OCI-LY1 (cell line): Measurements from ENCODE around the gene TTLL11.
"Not testable (repeated sequence)": the region's sequence is repeated elsewhere in the genome, so short reads cannot be mapped to it uniquely, and the experiment has no call there.

Experiments used
- H2AFZ ChIP-seq: fragments of 200-600 bp; sonication (generic), shearing (Covaris generic); 2 replicates; pipeline ENCODE4 v1.6.0; 2014; ENCODE audit warnings: antibody characterized with exemption, mild to moderate bottlenecking, low read length
- H3F3A ChIP-seq: fragments of 200-600 bp; sonication (generic), shearing (Covaris generic); 2 replicates; pipeline ENCODE4 v1.6.0; 2014; ENCODE audit warnings: mild to moderate bottlenecking, antibody characterized with exemption, low read length, moderate library complexity; ENCODE audit not compliant: insufficient read depth
- H3K27ac ChIP-seq: fragments of 200-600 bp; sonication (generic); 2 replicates; pipeline ENCODE4 v1.5.1; 2014; ENCODE audit warnings: low read length, mixed run types, mild to moderate bottlenecking, low read depth; ENCODE audit not compliant: poor library complexity, severe bottlenecking
- H3K27me3 ChIP-seq: fragments of 200-600 bp; sonication (generic); 2 replicates; pipeline ENCODE4 v1.6.0; 2014; ENCODE audit warnings: antibody characterized with exemption, mild to moderate bottlenecking, low read length, moderate library complexity; ENCODE audit not compliant: insufficient read depth
- H3K36me3 ChIP-seq: fragments of 200-600 bp; sonication (generic); 2 replicates; pipeline ENCODE4 v1.6.1; 2014; ENCODE audit warnings: mild to moderate bottlenecking, antibody characterized with exemption, low read length, moderate library complexity, mixed read lengths; ENCODE audit not compliant: insufficient read depth
- H3K4me1 ChIP-seq: fragments of 200-600 bp; sonication (generic); 2 replicates; pipeline ENCODE4 v1.5.1; 2014; ENCODE audit warnings: mild to moderate bottlenecking, low read length, moderate library complexity; ENCODE audit not compliant: insufficient read depth, severe bottlenecking
- H3K4me2 ChIP-seq: fragments of 200-600 bp; sonication (generic), shearing (Covaris generic); 2 replicates; pipeline ENCODE4 v1.6.1; 2014; ENCODE audit warnings: low read length
- H3K4me3 ChIP-seq: fragments of 200-600 bp; sonication (generic); 2 replicates; pipeline ENCODE4 v1.5.1; 2014; ENCODE audit warnings: low read length, low read depth, mild to moderate bottlenecking, mixed read lengths; ENCODE audit not compliant: poor library complexity, severe bottlenecking
- H3K79me2 ChIP-seq: fragments of 200-600 bp; shearing (Covaris generic); 2 replicates; pipeline ENCODE4 v1.6.1; 2016; ENCODE audit warnings: mixed run types, low read length, mixed read lengths; ENCODE audit not compliant: insufficient read depth
- H3K9ac ChIP-seq: fragments of 200-600 bp; sonication (generic), shearing (Covaris generic); 2 replicates; pipeline ENCODE4 v1.6.1; 2014; ENCODE audit warnings: mild to moderate bottlenecking, low read length, mixed read lengths
- H3K9me2 ChIP-seq: fragments of 200-600 bp; sonication (generic), shearing (Covaris generic); 2 replicates; pipeline ENCODE4 v1.6.1; 2014; ENCODE audit warnings: low read depth, mild to moderate bottlenecking, low read length, mixed read lengths
- H3K9me3 ChIP-seq: fragments of 200-600 bp; shearing (Covaris generic); 2 replicates; pipeline ENCODE4 v1.6.1; 2014; ENCODE audit warnings: low read length, mixed read lengths
- H4K20me1 ChIP-seq: fragments of 200-600 bp; sonication (generic), shearing (Covaris generic); 2 replicates; pipeline ENCODE4 v1.6.0; 2016; ENCODE audit warnings: mild to moderate bottlenecking, low read length; ENCODE audit not compliant: insufficient read depth
- CTCF ChIP-seq: fragments of 200-600 bp; sonication (generic), shearing (Covaris generic); IDR thresholded peaks from 2 replicates; pipeline ENCODE4 v1.5.1; 2017; ENCODE audit warnings: mild to moderate bottlenecking, antibody characterized with exemption, low read length, moderate library complexity, mixed read lengths
- EZH2 ChIP-seq: fragments of 200-600 bp; sonication (generic), shearing (Covaris generic); IDR thresholded peaks from 2 replicates; pipeline ENCODE4 v1.8.0; 2017; ENCODE audit warnings: borderline replicate concordance, mixed run types, mild to moderate bottlenecking, antibody characterized with exemption, low read length, moderate library complexity, mixed read lengths

Gene TTLL11

GRCh38 chr9:122118343-122119165, 25.4 kb upstream of the TTLL11 start:
- Histone ChIP-seq H3K27ac (no peak overlapping the region), H3K4me1 (no peaks in the 10 kb centered on the region), H3K9ac (no peak overlapping the region), H3K36me3 (no peaks in the 10 kb centered on the region; the same call in 1 of the 2 replicates), H3K79me2 (no peaks in the 10 kb centered on the region), H2AFZ (no peak overlapping the region), H3K27me3 (peaks cover 9% of the 10 kb centered on the region; the same call in 1 of the 2 replicates), H3K9me2 (no peaks in the 10 kb centered on the region), H3K4me3 (no peak overlapping the region), H3F3A (no peaks in the 10 kb centered on the region), H3K4me2 (no peak overlapping the region), H4K20me1 (no peaks in the 10 kb centered on the region), H3K9me3 (no peaks in the 10 kb centered on the region)
- TF ChIP-seq EZH2 (no peak), CTCF (no peak)

- not testable (repeated sequence) for H2AFZ ChIP-seq, H3K4me2 ChIP-seq, H3K27me3 ChIP-seq, H4K20me1 ChIP-seq, H3K9ac ChIP-seq, H3K79me2 ChIP-seq, H3K4me3 ChIP-seq, H3K9me2 ChIP-seq, H3K9me3 ChIP-seq, H3K27ac ChIP-seq, H3K4me1 ChIP-seq, H3F3A ChIP-seq, H3K36me3 ChIP-seq
Observed at GRCh38 chr9:122117241-122117640, 24.1 kb upstream of the TTLL11 start.

GRCh38 chr9:122116448-122117173, 23.5 kb upstream of the TTLL11 start:
- Histone ChIP-seq H3K4me3 (no peak overlapping the region), H3K9ac (no peak overlapping the region), H2AFZ (no peak overlapping the region), H3K4me2 (no peak overlapping the region), H3K79me2 (no peaks in the 10 kb centered on the region), H3K27me3 (peaks cover 9% of the 10 kb centered on the region; the same call in 1 of the 2 replicates), H3K27ac (no peak overlapping the region), H3K4me1 (no peaks in the 10 kb centered on the region), H4K20me1 (no peaks in the 10 kb centered on the region), H3K9me2 (no peaks in the 10 kb centered on the region), H3K9me3 (no peaks in the 10 kb centered on the region), H3F3A (no peaks in the 10 kb centered on the region), H3K36me3 (no peaks in the 10 kb centered on the region; the same call in 1 of the 2 replicates)
- TF ChIP-seq EZH2: no peak
- TF ChIP-seq CTCF: no peak
